Measurements from ENCODE around the gene CCDC157.
"Not testable (repeated sequence)": the region's sequence is repeated elsewhere in the genome, so short reads cannot be mapped to it uniquely, and the experiment has no call there.

The CCDC157 gene

DNA sequence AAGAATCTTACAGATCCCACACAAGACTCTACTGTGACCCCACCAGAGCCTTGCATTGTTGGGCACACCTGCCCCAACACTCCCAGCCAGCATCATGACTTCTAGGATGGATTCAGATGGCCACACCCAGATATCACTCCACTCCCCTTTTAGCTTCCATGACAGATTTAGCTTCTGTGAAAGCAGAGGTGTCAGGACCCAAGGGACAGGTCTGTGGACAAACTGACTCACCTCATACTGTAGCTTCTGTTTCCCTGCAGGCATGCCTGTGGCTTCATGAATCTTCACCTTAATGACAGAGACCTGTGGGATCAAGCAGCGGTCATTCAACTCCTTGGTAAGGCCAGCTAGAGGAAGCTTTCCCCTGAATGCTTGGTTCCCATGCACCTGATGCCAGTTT lies 21.6 kb upstream of the CCDC157 start (continued):
- TF ChIP-seq ESRRG (CRISPR knock-in tag; IDR thresholded peaks at IDR 0.05) (no peak), PPARA (CRISPR knock-in tag; IDR thresholded peaks at IDR 0.05; ENCODE audit: borderline replicate concordance) (no peak), SNAI2 (CRISPR knock-in tag; IDR thresholded peaks at IDR 0.05) (no peak)

DNA sequence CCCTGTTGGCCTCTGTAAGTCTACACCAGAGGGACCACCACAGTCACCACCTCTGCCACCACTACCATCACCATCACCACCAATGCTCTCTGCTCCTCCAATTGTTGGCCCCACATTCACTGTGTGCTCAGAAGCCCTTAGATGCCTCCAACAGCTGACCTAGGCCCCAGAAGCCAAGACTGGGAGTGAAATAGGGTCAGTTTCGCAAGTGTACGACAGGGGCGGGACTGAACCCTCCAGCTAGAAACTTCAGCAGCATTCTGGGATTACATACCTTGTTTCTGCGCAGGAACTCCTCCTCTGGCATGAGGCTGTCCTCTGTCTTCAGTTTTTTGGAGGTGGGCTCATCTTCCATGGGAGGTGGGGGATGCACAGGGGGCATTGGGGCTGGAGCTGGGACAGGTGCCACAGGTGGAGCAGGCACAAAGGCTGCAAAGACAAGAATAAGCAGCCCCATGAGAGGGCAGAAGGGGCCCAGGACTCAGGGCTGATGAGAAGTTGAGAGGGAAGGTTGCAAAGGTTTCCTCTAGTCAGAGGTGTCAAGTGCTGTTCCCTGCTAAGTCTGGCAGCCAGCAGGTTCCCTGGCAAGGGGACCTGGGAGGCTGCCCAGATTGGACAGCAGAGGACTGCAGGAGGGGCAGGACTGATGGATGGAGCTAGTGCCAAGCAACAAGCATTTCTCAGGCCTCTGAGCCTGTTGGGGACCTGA lies 19.9 kb upstream of the CCDC157 start:
- no peak for ATAC-seq
- TF ChIP-seq, protein P1, sequence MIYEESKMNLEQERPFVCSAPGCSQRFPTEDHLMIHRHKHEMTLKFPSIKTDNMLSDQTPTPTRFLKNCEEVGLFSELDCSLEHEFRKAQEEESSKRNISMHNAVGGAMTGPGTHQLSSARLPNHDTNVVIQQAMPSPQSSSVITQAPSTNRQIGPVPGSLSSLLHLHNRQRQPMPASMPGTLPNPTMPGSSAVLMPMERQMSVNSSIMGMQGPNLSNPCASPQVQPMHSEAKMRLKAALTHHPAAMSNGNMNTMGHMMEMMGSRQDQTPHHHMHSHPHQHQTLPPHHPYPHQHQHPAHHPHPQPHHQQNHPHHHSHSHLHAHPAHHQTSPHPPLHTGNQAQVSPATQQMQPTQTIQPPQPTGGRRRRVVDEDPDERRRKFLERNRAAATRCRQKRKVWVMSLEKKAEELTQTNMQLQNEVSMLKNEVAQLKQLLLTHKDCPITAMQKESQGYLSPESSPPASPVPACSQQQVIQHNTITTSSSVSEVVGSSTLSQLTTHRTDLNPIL (CRISPR knock-in tag; IDR thresholded peaks at IDR 0.05; ENCODE audit: low read depth), result no peak
- no peak for TF ChIP-seq OSR1 (CRISPR knock-in tag; IDR thresholded peaks at IDR 0.05)
- no peak for TF ChIP-seq ZFP30 (CRISPR knock-in tag; IDR thresholded peaks at IDR 0.05)
- no peak for TF ChIP-seq ESRRG (CRISPR knock-in tag; IDR thresholded peaks at IDR 0.05)
- TF ChIP-seq ZC3H10 (CRISPR knock-in tag; IDR thresholded peaks at IDR 0.05), result no peak
- no peak for TF ChIP-seq ISL1 (CRISPR knock-in tag; IDR thresholded peaks at IDR 0.05)
- no peak for TF ChIP-seq PPARA (CRISPR knock-in tag; IDR thresholded peaks at IDR 0.05; ENCODE audit: borderline replicate concordance)
- TF ChIP-seq, protein P2, sequence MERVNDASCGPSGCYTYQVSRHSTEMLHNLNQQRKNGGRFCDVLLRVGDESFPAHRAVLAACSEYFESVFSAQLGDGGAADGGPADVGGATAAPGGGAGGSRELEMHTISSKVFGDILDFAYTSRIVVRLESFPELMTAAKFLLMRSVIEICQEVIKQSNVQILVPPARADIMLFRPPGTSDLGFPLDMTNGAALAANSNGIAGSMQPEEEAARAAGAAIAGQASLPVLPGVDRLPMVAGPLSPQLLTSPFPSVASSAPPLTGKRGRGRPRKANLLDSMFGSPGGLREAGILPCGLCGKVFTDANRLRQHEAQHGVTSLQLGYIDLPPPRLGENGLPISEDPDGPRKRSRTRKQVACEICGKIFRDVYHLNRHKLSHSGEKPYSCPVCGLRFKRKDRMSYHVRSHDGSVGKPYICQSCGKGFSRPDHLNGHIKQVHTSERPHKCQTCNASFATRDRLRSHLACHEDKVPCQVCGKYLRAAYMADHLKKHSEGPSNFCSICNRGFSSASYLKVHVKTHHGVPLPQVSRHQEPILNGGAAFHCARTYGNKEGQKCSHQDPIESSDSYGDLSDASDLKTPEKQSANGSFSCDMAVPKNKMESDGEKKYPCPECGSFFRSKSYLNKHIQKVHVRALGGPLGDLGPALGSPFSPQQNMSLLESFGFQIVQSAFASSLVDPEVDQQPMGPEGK (CRISPR knock-in tag; IDR thresholded peaks at IDR 0.05; ENCODE audit: borderline replicate concordance), result no peak
- TF ChIP-seq, protein P3, sequence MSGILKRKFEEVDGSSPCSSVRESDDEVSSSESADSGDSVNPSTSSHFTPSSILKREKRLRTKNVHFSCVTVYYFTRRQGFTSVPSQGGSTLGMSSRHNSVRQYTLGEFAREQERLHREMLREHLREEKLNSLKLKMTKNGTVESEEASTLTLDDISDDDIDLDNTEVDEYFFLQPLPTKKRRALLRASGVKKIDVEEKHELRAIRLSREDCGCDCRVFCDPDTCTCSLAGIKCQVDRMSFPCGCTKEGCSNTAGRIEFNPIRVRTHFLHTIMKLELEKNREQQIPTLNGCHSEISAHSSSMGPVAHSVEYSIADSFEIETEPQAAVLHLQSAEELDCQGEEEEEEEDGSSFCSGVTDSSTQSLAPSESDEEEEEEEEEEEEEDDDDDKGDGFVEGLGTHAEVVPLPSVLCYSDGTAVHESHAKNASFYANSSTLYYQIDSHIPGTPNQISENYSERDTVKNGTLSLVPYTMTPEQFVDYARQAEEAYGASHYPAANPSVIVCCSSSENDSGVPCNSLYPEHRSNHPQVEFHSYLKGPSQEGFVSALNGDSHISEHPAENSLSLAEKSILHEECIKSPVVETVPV (CRISPR knock-in tag; IDR thresholded peaks at IDR 0.05), result no peak

DNA sequence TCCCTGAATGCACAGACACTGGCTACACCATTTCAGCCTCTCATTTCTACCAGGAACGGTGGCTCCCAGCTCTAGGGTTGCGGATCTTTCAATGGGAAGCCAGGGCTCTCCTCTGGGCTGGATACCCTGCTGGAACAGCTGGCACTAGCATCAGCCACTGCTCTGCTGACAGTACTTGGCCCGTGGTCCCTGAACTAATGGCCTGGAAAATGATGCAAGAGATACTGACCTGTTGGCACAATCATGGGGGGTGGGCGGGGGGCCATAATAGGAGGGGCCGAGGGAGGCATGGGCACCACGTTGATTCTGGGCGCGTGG lies 19.4 kb upstream of the CCDC157 start:
- TF ChIP-seq ARNTL (CRISPR knock-in tag; IDR thresholded peaks at IDR 0.05; ENCODE audit: borderline replicate concordance, low read depth) (no peak), SNAI2 (CRISPR knock-in tag; IDR thresholded peaks at IDR 0.05) (no peak), TOX (CRISPR knock-in tag; IDR thresholded peaks at IDR 0.05; ENCODE audit: borderline replicate concordance) (no peak), CSDC2 (CRISPR knock-in tag; IDR thresholded peaks at IDR 0.05) (no peak), ESRRG (CRISPR knock-in tag; IDR thresholded peaks at IDR 0.05) (no peak), ZC3H10 (CRISPR knock-in tag; IDR thresholded peaks at IDR 0.05) (no peak), ZFP3 (CRISPR knock-in tag; IDR thresholded peaks at IDR 0.05) (no peak), TCF4 (CRISPR knock-in tag; IDR thresholded peaks at IDR 0.05; ENCODE audit: borderline replicate concordance) (no peak), ZNF70 (CRISPR knock-in tag; IDR thresholded peaks at IDR 0.05) (no peak), ISL1 (CRISPR knock-in tag; IDR thresholded peaks at IDR 0.05) (no peak), ZFP30 (CRISPR knock-in tag; IDR thresholded peaks at IDR 0.05) (no peak), GLIS3 (CRISPR knock-in tag; IDR thresholded peaks at IDR 0.05) (no peak)
- TF ChIP-seq, protein P3 (CRISPR knock-in tag; IDR thresholded peaks at IDR 0.05), result no peak
- TF ChIP-seq, protein P4, sequence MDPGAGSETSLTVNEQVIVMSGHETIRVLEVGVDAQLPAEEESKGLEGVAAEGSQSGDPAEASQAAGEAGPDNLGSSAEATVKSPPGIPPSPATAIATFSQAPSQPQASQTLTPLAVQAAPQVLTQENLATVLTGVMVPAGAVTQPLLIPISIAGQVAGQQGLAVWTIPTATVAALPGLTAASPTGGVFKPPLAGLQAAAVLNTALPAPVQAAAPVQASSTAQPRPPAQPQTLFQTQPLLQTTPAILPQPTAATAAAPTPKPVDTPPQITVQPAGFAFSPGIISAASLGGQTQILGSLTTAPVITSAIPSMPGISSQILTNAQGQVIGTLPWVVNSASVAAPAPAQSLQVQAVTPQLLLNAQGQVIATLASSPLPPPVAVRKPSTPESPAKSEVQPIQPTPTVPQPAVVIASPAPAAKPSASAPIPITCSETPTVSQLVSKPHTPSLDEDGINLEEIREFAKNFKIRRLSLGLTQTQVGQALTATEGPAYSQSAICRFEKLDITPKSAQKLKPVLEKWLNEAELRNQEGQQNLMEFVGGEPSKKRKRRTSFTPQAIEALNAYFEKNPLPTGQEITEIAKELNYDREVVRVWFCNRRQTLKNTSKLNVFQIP (CRISPR knock-in tag; IDR thresholded peaks at IDR 0.05; ENCODE audit: borderline replicate concordance, low read depth), result no peak
- TF ChIP-seq, protein P5, sequence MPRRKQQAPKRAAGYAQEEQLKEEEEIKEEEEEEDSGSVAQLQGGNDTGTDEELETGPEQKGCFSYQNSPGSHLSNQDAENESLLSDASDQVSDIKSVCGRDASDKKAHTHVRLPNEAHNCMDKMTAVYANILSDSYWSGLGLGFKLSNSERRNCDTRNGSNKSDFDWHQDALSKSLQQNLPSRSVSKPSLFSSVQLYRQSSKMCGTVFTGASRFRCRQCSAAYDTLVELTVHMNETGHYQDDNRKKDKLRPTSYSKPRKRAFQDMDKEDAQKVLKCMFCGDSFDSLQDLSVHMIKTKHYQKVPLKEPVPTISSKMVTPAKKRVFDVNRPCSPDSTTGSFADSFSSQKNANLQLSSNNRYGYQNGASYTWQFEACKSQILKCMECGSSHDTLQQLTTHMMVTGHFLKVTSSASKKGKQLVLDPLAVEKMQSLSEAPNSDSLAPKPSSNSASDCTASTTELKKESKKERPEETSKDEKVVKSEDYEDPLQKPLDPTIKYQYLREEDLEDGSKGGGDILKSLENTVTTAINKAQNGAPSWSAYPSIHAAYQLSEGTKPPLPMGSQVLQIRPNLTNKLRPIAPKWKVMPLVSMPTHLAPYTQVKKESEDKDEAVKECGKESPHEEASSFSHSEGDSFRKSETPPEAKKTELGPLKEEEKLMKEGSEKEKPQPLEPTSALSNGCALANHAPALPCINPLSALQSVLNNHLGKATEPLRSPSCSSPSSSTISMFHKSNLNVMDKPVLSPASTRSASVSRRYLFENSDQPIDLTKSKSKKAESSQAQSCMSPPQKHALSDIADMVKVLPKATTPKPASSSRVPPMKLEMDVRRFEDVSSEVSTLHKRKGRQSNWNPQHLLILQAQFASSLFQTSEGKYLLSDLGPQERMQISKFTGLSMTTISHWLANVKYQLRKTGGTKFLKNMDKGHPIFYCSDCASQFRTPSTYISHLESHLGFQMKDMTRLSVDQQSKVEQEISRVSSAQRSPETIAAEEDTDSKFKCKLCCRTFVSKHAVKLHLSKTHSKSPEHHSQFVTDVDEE (CRISPR knock-in tag; IDR thresholded peaks at IDR 0.05), result no peak
- ATAC-seq, result no peak

DNA sequence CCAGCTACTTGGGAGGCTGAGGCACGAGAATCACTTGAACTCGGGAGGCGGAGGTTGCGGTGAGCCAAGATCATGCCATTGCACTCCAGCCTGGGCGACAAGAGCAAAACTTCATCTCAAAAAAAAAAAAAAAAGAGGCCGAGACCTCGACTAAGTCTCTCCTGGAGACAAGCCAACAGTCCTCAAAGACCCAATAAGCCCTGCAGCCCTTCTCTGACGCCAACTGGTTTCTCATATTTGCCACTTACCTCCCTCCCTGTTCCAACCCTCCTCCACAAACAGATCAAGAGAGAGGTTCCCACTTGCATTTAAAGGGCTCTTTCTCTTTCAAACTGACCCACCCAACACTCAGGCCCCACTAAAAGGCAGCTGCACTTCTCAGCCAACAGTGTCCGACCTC lies 18.5 kb upstream of the CCDC157 start:
- not testable (repeated sequence) for ATAC-seq

All from SK-N-SH treated with all-trans-retinoic acid at 6 μM for 48 hours (cell line).